Loucy (cell line): Measurements from ENCODE around the gene OR6V1.

Source experiments
- H2AFZ ChIP-seq: fragments of 200-600 bp; sonication (generic); 2 replicates; pipeline ENCODE4 v1.6.0; 2016; ENCODE audit warnings: antibody characterized with exemption, mild to moderate bottlenecking, low read length, moderate library complexity
- H3F3A ChIP-seq: fragments of 200-600 bp; 2 replicates; pipeline ENCODE4 v1.6.0; 2016; ENCODE audit warnings: antibody characterized with exemption, low read depth, mild to moderate bottlenecking
- H3K27me3 ChIP-seq: fragments of 200-600 bp; sonication (generic); 2 replicates; pipeline ENCODE4 v1.6.1; 2014; ENCODE audit warnings: low read length, mild to moderate bottlenecking; ENCODE audit not compliant: insufficient read depth, poor library complexity, severe bottlenecking
- H3K36me3 ChIP-seq: fragments of 200-600 bp; sonication (generic); 2 replicates; pipeline ENCODE4 v1.6.1; 2016; ENCODE audit warnings: low read length; ENCODE audit not compliant: insufficient read depth
- H3K4me1 ChIP-seq: fragments of 200-600 bp; sonication (generic); 2 replicates; pipeline ENCODE4 v1.5.1; 2014; ENCODE audit warnings: low read length, mild to moderate bottlenecking; ENCODE audit not compliant: insufficient read depth, poor library complexity, severe bottlenecking
- H3K4me2 ChIP-seq: fragments of 200-600 bp; sonication (generic); 2 replicates; pipeline ENCODE4 v1.6.0; 2014; ENCODE audit warnings: antibody characterized with exemption, low read length, low read depth, mild to moderate bottlenecking; ENCODE audit not compliant: poor library complexity, severe bottlenecking
- H3K4me3 ChIP-seq: fragments of 200-600 bp; sonication (generic); 2 replicates; pipeline ENCODE4 v1.5.1; 2014; ENCODE audit warnings: low read length, mild to moderate bottlenecking, mixed read lengths; ENCODE audit not compliant: poor library complexity, severe bottlenecking
- H3K79me2 ChIP-seq: fragments of 200-600 bp; sonication (generic); 2 replicates; pipeline ENCODE4 v1.6.1; 2014; ENCODE audit warnings: low read length; ENCODE audit not compliant: insufficient read depth
- H3K9ac ChIP-seq: fragments of 200-600 bp; sonication (generic); 2 replicates; pipeline ENCODE4 v1.6.0; 2014; ENCODE audit warnings: mild to moderate bottlenecking, low read depth, low read length, moderate library complexity; ENCODE audit not compliant: poor library complexity, severe bottlenecking
- H3K9me2 ChIP-seq: fragments of 200-600 bp; sonication (generic); replicated peaks from 2 replicates; pipeline ENCODE4 v1.6.1; 2016; ENCODE audit warnings: low read depth, low read length, mixed read lengths
- H3K9me3 ChIP-seq: fragments of 200-600 bp; sonication (generic); 2 replicates; pipeline ENCODE4 v1.6.1; 2014; ENCODE audit warnings: mild to moderate bottlenecking, antibody characterized with exemption, low read length, low read depth; ENCODE audit not compliant: insufficient read depth
- H4K20me1 ChIP-seq: fragments of 200-600 bp; sonication (generic); 2 replicates; pipeline ENCODE4 v1.6.0; 2014; ENCODE audit warnings: antibody characterized with exemption, low read length, mild to moderate bottlenecking; ENCODE audit not compliant: insufficient read depth, poor library complexity, severe bottlenecking
- EZH2phosphoT487 ChIP-seq: fragments of 200-600 bp; IDR thresholded peaks from 2 replicates; pipeline ENCODE4 v1.6.1; 2018; ENCODE audit warnings: antibody characterized with exemption, mild to moderate bottlenecking, moderate library complexity, borderline replicate concordance
- TF ChIP-seq, protein P1 (sequence below): fragments of 200-600 bp; sonication (generic); conservative IDR thresholded peaks from 2 replicates; pipeline ENCODE4 v1.5.1; 2014; ENCODE audit warnings: mild to moderate bottlenecking, antibody characterized with exemption, low read length

The OR6V1 gene

DNA sequence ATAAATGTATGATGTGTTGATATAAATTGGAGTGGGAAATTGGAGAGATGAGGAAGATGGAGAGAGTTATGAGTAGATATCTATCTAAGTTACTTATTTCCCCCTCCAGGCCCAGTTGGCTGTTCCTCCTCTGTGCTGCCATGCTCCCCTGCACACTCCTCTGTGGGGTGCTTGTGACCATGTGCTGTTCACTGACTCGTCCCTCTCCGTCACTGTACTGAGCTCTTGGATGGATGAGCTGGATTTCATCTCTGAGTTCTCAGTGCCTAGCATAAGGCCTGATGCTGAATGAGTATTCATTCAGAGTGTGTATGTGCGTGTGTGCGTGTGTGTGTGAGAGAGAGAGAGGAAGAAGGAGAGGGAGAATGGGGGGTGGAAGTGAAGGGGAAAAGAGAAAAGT, 39.7 kb upstream of the OR6V1 start:
- Histone ChIP-seq H3K79me2 (no peaks in the 10 kb centered on the region), H3K9me3 (no peaks in the 10 kb centered on the region), H3K36me3 (no peaks in the 10 kb centered on the region), H3K4me3 (no peak overlapping the region), H3K4me1 (peaks cover 39% of the 10 kb centered on the region), H4K20me1 (no peaks in the 10 kb centered on the region), H3K27me3 (no peaks in the 10 kb centered on the region), H2AFZ (no peak overlapping the region), H3K9me2 (no peaks in the 10 kb centered on the region), H3K9ac (no peak overlapping the region), H3K4me2 (peak overlapping the region; percentile 55), H3F3A (no peaks in the 10 kb centered on the region)
- TF ChIP-seq, protein P1, sequence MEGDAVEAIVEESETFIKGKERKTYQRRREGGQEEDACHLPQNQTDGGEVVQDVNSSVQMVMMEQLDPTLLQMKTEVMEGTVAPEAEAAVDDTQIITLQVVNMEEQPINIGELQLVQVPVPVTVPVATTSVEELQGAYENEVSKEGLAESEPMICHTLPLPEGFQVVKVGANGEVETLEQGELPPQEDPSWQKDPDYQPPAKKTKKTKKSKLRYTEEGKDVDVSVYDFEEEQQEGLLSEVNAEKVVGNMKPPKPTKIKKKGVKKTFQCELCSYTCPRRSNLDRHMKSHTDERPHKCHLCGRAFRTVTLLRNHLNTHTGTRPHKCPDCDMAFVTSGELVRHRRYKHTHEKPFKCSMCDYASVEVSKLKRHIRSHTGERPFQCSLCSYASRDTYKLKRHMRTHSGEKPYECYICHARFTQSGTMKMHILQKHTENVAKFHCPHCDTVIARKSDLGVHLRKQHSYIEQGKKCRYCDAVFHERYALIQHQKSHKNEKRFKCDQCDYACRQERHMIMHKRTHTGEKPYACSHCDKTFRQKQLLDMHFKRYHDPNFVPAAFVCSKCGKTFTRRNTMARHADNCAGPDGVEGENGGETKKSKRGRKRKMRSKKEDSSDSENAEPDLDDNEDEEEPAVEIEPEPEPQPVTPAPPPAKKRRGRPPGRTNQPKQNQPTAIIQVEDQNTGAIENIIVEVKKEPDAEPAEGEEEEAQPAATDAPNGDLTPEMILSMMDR: no peak
- no peak for TF ChIP-seq EZH2phosphoT487

DNA sequence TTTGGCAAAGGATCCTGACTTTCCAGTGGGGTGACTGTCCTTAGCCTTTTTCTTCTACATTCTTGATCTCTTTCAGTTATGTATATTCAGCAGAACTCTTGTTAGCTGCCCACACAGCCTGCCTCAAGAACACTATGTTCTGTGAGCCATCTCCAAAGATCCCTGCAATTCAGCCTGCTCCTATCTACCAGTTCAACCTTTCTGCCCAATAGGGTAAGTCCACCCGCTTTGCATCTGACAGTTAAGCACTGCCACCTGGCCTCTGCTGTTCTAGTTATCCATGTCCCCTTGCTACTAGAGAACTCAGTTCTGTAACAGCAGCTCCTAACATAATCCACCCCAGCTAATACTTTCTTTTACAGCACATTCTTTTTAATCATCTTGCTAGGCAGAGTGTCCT, 38.7 kb upstream of the OR6V1 start:
- no peaks in the 10 kb centered on the region for H3K36me3 ChIP-seq
- no peak overlapping the region for H3K4me2 ChIP-seq
- no peaks in the 10 kb centered on the region for H3F3A ChIP-seq
- no peaks in the 10 kb centered on the region for H4K20me1 ChIP-seq
- H2AFZ ChIP-seq: no peak overlapping the region
- H3K9ac ChIP-seq: no peak overlapping the region
- TF ChIP-seq EZH2phosphoT487: no peak
- TF ChIP-seq, protein P1: no peak
- H3K9me3 ChIP-seq: no peaks in the 10 kb centered on the region
- H3K9me2 ChIP-seq: no peaks in the 10 kb centered on the region
- no peaks in the 10 kb centered on the region for H3K27me3 ChIP-seq
- H3K4me1 ChIP-seq: peaks cover 38% of the 10 kb centered on the region
- H3K79me2 ChIP-seq: no peaks in the 10 kb centered on the region
- no peak overlapping the region for H3K4me3 ChIP-seq

DNA sequence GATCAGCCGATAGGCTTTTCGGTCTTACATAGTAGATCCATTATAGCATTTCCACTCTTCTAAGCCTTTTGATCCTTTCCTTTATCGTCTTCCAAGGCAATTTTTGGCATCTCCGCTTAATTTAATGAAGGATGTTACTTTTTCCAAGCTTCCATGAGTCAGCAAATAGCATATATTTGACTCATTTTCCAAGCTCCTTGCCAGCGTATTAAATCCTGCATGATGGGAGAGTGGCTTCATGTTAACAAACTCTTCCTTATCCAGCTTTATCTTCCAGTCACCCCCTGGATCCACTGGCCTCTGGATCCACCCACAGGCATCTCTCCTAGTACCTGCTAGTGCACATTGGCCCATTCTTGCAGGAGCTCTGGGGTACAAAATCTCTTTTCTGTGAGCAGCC, 38.2 kb upstream of the OR6V1 start:
- H3K4me1 ChIP-seq: peaks cover 37% of the 10 kb centered on the region
- H3K36me3 ChIP-seq: no peaks in the 10 kb centered on the region
- no peak overlapping the region for H3K4me3 ChIP-seq
- H3K4me2 ChIP-seq: no peak overlapping the region
- H3K27me3 ChIP-seq: no peaks in the 10 kb centered on the region
- no peaks in the 10 kb centered on the region for H3F3A ChIP-seq
- no peak for TF ChIP-seq EZH2phosphoT487
- TF ChIP-seq, protein P1: no peak
- H3K9ac ChIP-seq: no peak overlapping the region
- no peaks in the 10 kb centered on the region for H3K9me2 ChIP-seq
- H4K20me1 ChIP-seq: no peaks in the 10 kb centered on the region
- H2AFZ ChIP-seq: no peak overlapping the region
- no peaks in the 10 kb centered on the region for H3K79me2 ChIP-seq
- H3K9me3 ChIP-seq: no peaks in the 10 kb centered on the region
